Body of pancreas (tissue), 4 donors: ENCODE measurements around the gene PSMD9.

Experiments used
- CTCF ChIP-seq, 7 experiments: fragments of 450-650 bp in 4 of 7; fragments of 200-600 bp in 3 of 7; sonication (generic) in 3 of 7; IDR thresholded peaks; one replicate each; pipeline ENCODE4 v1.5.1; 2016 to 2019; ENCODE audit warnings: antibody characterized with exemption in 7 of 7
- POLR2A ChIP-seq, 3 donors: fragments of 450-650 bp; IDR thresholded peaks; one replicate each; pipeline ENCODE4 v1.6.1; 2016; ENCODE audit warnings: antibody characterized with exemption in 3 of 3, mild to moderate bottlenecking in 2 of 3

- TF ChIP-seq CTCF (IDR thresholded peaks at IDR 0.05), result peak in 1 of 7 experiments; percentile 16
- no peak for TF ChIP-seq POLR2A (IDR thresholded peaks at IDR 0.05)
These were observed 5.4 kb downstream of the PSMD9 start for GRCh38 chr12:121893961-121894460.
